ENCODE measurements around the gene ZBTB7B.

Gene ZBTB7B

DNA sequence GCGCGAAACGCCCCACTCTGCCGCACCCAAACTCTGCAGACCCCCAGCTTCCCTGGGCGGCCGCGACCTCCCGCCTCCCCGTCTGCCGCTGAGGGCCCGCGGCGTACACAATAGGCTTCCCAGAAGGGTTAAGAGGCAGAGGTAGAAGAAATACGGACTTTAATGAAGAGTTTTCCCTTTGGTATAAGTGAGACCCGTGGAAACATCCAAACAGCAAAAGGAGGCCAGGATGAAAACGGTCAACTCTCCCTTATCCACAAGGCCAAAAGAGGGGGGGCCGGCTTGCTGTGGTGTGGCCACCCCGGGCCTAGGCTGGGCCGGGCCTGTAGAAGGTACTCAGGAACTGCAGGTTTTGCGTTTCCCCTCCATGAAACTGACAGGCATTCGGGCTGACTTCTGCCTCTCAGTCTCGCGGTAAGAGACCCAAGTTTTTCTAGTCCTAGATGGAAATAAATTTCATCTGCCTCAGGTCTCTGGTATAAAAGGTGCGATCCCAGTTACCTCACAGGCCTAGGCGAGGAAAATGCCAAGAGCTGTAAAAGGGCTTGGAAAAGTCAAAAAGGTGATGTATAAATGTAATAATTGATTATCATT, 40.3 kb upstream of the ZBTB7B start:
- peak overlapping the region; percentile 100 for H3K27ac ChIP-seq
- TF ChIP-seq, protein P1, sequence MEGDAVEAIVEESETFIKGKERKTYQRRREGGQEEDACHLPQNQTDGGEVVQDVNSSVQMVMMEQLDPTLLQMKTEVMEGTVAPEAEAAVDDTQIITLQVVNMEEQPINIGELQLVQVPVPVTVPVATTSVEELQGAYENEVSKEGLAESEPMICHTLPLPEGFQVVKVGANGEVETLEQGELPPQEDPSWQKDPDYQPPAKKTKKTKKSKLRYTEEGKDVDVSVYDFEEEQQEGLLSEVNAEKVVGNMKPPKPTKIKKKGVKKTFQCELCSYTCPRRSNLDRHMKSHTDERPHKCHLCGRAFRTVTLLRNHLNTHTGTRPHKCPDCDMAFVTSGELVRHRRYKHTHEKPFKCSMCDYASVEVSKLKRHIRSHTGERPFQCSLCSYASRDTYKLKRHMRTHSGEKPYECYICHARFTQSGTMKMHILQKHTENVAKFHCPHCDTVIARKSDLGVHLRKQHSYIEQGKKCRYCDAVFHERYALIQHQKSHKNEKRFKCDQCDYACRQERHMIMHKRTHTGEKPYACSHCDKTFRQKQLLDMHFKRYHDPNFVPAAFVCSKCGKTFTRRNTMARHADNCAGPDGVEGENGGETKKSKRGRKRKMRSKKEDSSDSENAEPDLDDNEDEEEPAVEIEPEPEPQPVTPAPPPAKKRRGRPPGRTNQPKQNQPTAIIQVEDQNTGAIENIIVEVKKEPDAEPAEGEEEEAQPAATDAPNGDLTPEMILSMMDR (conservative IDR thresholded peaks at IDR 0.05) = no peak; the same call in none of the 2 replicates

DNA sequence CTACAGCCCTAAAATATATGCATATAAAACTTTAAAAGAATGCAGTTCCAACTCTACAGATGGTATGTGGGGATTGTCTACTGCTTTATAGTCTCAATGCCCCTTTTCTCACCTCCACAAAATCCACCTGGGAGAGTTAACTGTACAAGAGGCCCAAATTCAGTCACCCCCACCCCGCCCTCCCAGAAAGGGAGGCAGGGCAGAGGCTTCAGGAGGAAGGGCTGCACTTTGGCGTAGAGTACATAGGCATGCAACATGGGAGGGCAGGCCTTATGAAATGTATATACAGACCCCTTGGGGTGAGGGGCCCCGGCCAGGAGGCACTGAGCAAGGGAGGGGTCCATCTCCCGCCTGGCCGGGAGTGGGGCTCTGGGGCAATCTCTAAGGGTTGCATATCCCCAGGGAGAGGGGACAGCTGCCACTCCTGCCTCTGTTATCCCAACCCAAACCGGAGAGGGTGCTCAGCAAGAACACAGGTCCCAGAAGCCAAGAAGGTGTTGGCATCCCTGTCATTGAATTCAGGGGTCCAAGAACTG, 39.7 kb upstream of the ZBTB7B start:
- TF ChIP-seq, protein P1 (conservative IDR thresholded peaks at IDR 0.05) = no peak

DNA sequence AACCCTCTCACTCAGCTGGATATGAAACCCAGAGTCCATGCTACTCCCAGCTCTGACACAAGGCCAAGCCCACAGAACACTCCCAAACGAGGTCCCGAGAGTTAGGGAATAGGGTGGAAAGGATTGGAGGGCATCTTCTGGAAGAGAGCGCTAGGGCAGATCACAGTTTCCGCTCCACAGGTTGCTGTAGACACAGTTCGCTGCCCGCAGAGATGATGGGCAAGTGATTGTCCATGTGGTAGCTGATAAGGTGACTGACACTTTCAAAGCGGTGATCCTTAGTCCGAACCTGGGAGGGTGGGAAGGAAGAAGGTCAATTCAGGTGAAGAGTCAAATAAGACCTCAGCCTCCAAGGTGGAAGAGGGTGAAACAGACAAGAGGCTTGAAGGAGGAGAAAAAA, 39.0 kb upstream of the ZBTB7B start:
- H3K27ac ChIP-seq = peak overlapping the region; percentile 100; the same call in 1 of the 2 replicates
- TF ChIP-seq, protein P1 (conservative IDR thresholded peaks at IDR 0.05) = no peak

More for the DNA sequence above, 39.7 kb upstream of the ZBTB7B start:
- H3K27ac ChIP-seq = peak overlapping the region; percentile 100

DNA sequence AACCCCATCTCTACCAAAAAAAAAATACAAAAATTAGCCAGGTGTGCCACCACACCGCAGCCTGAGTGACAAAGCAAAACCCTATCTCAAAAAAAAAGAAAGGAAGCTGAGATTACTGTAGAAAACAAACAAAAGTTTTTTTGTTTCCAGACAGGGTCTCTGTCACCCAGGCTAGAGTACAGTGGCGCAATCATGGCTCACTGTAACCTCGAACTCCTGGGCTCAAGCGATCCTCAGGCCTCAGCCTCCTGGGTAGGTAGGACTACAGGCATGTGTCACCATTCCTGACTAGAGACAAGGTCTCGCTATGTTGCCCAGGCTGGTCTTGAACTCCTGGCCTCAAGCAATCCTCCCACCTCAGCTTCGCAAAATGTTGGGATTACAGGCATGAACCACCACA, 38.2 kb upstream of the ZBTB7B start:
- TF ChIP-seq, protein P1 (conservative IDR thresholded peaks at IDR 0.05) = no peak
- peak overlapping the region; percentile 100; the same call in 1 of the 2 replicates for H3K27ac ChIP-seq

DNA sequence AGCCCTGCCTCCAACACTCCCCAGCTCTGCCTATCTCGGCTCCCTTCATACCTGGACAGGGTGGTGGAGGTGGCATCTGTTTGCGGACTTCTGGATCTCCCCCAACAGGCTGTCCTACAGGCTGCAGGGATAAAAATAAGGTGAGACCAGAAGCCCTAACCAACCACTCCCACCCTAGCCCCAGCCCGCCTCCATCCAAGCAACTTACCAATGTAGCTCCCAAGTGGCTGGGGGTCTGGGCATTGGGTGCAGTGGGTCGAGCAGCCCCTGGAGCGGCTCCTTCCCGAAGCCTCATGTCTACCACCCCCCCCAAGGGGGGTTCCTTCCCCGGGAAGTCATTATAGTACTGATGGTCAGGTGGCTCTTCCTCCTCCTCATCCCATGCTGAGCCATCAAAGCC, 36.5 kb upstream of the ZBTB7B start:
- H3K27ac ChIP-seq = no peak overlapping the region
- TF ChIP-seq, protein P1 (conservative IDR thresholded peaks at IDR 0.05) = no peak

DNA sequence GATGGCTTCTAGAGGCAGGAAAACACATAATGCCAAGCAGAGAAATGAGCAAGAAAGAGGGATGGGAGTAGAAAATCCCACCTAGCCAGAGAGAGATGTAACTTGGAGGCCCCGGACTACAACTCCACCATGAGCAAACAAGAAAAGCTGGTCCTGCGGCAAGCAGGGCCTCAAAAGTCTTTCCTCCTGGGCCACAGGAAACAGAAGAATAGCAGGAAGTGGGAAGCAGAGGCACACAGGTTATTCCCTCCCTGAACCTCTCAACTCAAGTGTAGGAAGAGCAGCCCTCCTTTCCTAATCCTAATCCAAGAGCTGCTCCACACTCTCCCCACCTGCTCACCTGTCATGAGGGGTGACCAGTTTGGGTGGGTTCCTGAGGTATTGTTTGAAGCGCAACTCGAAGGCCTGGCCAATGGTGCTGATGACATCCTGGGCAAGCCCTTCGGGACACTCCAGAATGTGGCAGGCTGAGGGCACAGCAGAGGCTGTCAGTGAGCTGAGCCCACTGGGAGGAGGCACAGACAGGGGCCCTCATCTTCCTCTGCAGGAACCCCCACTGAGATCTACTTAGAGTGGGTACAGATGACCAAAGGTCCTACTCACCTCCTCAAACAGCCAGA, 35.2 kb upstream of the ZBTB7B start:
- TF ChIP-seq, protein P1 (conservative IDR thresholded peaks at IDR 0.05) = no peak
- H3K27ac ChIP-seq = peak overlapping the region; percentile 20

DNA sequence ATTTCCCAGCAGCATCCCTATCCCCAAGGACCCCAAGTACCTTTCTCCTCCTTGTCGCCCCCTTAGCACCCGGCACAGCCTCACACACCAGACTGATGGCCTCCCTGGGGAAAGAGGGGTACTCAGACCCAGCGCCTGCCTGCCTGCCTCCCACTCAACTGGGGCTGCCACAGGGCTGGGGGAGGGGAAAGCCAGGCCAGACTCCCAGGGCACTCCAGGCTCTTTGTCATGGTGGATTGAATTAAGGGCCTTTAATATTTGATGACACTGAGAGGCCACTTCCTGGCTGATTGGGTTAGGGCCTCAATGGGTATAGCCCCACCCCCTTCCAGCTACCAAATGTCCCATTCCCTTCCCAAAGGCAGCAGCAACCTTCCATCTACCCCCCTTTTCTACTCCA, 33.9 kb upstream of the ZBTB7B start:
- TF ChIP-seq, protein P1 (conservative IDR thresholded peaks at IDR 0.05) = no peak
- peak overlapping the region; percentile 20; the same call in 1 of the 2 replicates for H3K27ac ChIP-seq
